ENCODE measurements around the gene SDF2L1. TPM values are rescaled to one million over a fixed set of nuclear protein-coding genes. Genes with fewer than 3 reads are reported as not detected.

The SDF2L1 gene
- total and polyA plus RNA-seq, 2 donors (not counting 3 experiments of a cell fraction or from before 2014, with no cell fraction given): 66.7 to 79.5 TPM

DNA sequence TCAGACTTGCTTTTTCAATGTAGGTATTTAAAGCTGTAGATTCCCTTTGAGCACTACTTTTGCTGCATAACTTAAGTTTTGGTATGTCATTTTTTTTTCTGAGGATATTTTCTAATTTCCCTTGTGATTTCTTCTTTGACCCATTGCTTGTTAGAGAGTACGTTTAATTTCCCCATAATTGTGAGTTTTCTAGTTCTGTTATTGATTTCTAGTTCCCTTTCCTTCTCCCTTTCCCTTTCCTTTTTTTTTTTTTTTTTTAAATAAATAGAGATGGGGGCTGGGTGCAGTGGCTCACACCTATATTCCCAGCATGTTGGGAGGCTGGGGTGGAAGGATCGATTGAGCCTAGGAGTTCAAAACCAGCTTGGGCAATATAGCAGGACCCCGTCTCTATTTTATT, 43.8 kb upstream of the SDF2L1 start:
- no peak for FAIRE-seq

More for the DNA sequence above, 43.8 kb upstream of the SDF2L1 start:
- Histone ChIP-seq H3K79me2 (ENCODE audit: control insufficient read depth, insufficient read depth, low read length) (peaks cover 96% of the 10 kb centered on the region), H2AFZ (ENCODE audit: low read depth, low read length) (no peak overlapping the region), H3K27ac (ENCODE audit: insufficient read depth, low read depth, low read length) (no peak overlapping the region), H3K36me3 (ENCODE audit: control insufficient read depth in 2 of 2, extremely low read depth in 1 of 2, insufficient read depth in 2 of 2, low read length in 2 of 2) (peaks cover 15 to 18% of the 10 kb centered on the region in 2 experiments), H3K27me3 (ENCODE audit: control insufficient read depth in 2 of 2, insufficient read depth in 2 of 2, low read length in 2 of 2) (no peaks in the 10 kb centered on the region), H4K20me1 (replicated peaks; ENCODE audit: control insufficient read depth, extremely low read depth, insufficient read depth, low read length) (peaks cover 7% of the 10 kb centered on the region), H3K9me3 (replicated peaks; ENCODE audit: control insufficient read depth, insufficient read depth, low read length) (no peaks in the 10 kb centered on the region), H3K9ac (replicated peaks; ENCODE audit: extremely low read depth, insufficient read depth, low read length) (no peak overlapping the region), H3K9me1 (replicated peaks; ENCODE audit: control insufficient read depth, extremely low read depth, insufficient read depth, low read length) (no peaks in the 10 kb centered on the region), H3K4me3 (replicated peaks in 1 of 3; ENCODE audit: insufficient read depth in 1 of 3, low read depth in 1 of 3, low read length in 3 of 3) (no peak overlapping the region), H3K4me2 (ENCODE audit: insufficient read depth, low read length) (no peak overlapping the region), H3K4me1 (ENCODE audit: control insufficient read depth, extremely low read depth, insufficient read depth, low read length) (peaks cover 4% of the 10 kb centered on the region)
- TF ChIP-seq, protein P1, sequence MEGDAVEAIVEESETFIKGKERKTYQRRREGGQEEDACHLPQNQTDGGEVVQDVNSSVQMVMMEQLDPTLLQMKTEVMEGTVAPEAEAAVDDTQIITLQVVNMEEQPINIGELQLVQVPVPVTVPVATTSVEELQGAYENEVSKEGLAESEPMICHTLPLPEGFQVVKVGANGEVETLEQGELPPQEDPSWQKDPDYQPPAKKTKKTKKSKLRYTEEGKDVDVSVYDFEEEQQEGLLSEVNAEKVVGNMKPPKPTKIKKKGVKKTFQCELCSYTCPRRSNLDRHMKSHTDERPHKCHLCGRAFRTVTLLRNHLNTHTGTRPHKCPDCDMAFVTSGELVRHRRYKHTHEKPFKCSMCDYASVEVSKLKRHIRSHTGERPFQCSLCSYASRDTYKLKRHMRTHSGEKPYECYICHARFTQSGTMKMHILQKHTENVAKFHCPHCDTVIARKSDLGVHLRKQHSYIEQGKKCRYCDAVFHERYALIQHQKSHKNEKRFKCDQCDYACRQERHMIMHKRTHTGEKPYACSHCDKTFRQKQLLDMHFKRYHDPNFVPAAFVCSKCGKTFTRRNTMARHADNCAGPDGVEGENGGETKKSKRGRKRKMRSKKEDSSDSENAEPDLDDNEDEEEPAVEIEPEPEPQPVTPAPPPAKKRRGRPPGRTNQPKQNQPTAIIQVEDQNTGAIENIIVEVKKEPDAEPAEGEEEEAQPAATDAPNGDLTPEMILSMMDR (IDR thresholded peaks at IDR 0.05; ENCODE audit: extremely low read depth in 1 of 2, insufficient read depth in 1 of 2, low read depth in 1 of 2, low read length in 2 of 2): no peak
- TF ChIP-seq POLR2AphosphoS5 (IDR thresholded peaks at IDR 0.05; ENCODE audit: insufficient read depth, low read depth, low read length) (no peak), FOS (IDR thresholded peaks at IDR 0.05; ENCODE audit: borderline replicate concordance, insufficient read depth, low read length) (no peak), EZH2 (IDR thresholded peaks at IDR 0.05; ENCODE audit: borderline replicate concordance, low read depth, low read length, severe bottlenecking) (no peak), MYC (IDR thresholded peaks at IDR 0.05; ENCODE audit: low read depth, low read length) (no peak), POLR2A (IDR thresholded peaks at IDR 0.05; ENCODE audit: low read depth, low read length) (no peak), JUN (IDR thresholded peaks at IDR 0.05; ENCODE audit: borderline replicate concordance, insufficient read depth, insufficient read length, low read depth) (no peak), GATA2 (IDR thresholded peaks at IDR 0.05; ENCODE audit: insufficient read depth, insufficient read length, low read depth, low read length) (no peak)
- TF ChIP-seq, protein P2, sequence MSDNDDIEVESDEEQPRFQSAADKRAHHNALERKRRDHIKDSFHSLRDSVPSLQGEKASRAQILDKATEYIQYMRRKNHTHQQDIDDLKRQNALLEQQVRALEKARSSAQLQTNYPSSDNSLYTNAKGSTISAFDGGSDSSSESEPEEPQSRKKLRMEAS (IDR thresholded peaks at IDR 0.05; ENCODE audit: insufficient read depth, insufficient read length): no peak
- dilution Hi-C loops (cut with MboI; ENCODE audit: extremely low pct_ligation_motif_present, low sequenced_read_pairs) (no loop called here), intact Hi-C loops (cut with micrococcal nuclease) (no loop called here)
- ChIA-PET CTCF (interaction anchor here (0.6 to 1.0 kb wide), 3 partner anchors 10 to 18 kb away, joined by 3 to 4 read pairs (median 3); no protein-coding TSS in a partner anchor), POLR2A (no interaction called here)
- BruUV-seq (replicated peaks): no TSS peak
- no peak for DNase-seq (ENCODE audit: low read depth, low spot score)
